Vagina (tissue), 2 donors: ENCODE results near the gene DEUP1. TPM values are rescaled to one million over a fixed set of nuclear protein-coding genes. Genes with fewer than 3 reads are reported as not detected.
"Not testable (repeated sequence)": the region's sequence is repeated elsewhere in the genome, so short reads cannot be mapped to it uniquely, and the experiment has no call there.

Source experiments
- DNase-seq, 2 donors: peaks; one replicate each; pipeline ENCODE4 v3.0.0-alpha.2; 2017; ENCODE audit errors: extremely low spot score in 2 of 2
- H3K27ac ChIP-seq: fragments of 200-600 bp; sonication (generic); one replicate; pipeline ENCODE4 v1.5.1; 2019
- H3K27me3 ChIP-seq: fragments of 200-600 bp; sonication (generic); one replicate; pipeline ENCODE4 v1.5.1; 2019
- H3K36me3 ChIP-seq, 2 donors: fragments of 200-600 bp; sonication (generic); one replicate each; pipeline ENCODE4 v1.5.1; 2017 to 2019
- H3K4me1 ChIP-seq: fragments of 200-600 bp; sonication (generic); one replicate; pipeline ENCODE4 v1.5.1; 2019
- H3K4me3 ChIP-seq, 2 donors: fragments of 200-600 bp; sonication (generic); 1 replicate in 1 of 2; 2 replicates in 1 of 2; pipeline ENCODE4 v1.5.1; 2016 to 2019
- H3K9me3 ChIP-seq: fragments of 200-600 bp; sonication (generic); one replicate; pipeline ENCODE4 v1.5.1; 2019
- POLR2A ChIP-seq, 2 donors: fragments of 450-650 bp; IDR thresholded peaks; one replicate each; pipeline ENCODE4 v1.6.1; 2017; ENCODE audit warnings: antibody characterized with exemption in 2 of 2, mild to moderate bottlenecking in 2 of 2, moderate library complexity in 2 of 2
- POLR2AphosphoS5 ChIP-seq, 2 donors: sonication (generic); formaldehyde crosslinking; IDR thresholded peaks; one replicate each; pipeline ENCODE4 v1.9.0; 2017; ENCODE audit warnings: antibody characterized with exemption in 2 of 2, mild to moderate bottlenecking in 2 of 2, low read depth in 1 of 2; ENCODE audit not compliant: insufficient read depth in 1 of 2
- intact Hi-C: fragments of 100-400 bp; cut with DNase I; formaldehyde crosslinking; loops from one replicate; pipeline ENCODE4 v1.15.1; 2023
- total RNA-seq: library from RNA; depleted of rRNA; stranded (reverse); fragments of >200 nt; gene quantifications from one replicate; pipeline ENCODE4 v1.2.3, GENCODE V29; 2016
- TF ChIP-seq, protein P1 (sequence below), 3 experiments: fragments of 450-650 bp in 2 of 3; fragments of 200-600 bp in 1 of 3; sonication (generic) in 1 of 3; IDR thresholded peaks; one replicate each; pipeline ENCODE4 v1.5.1; 2017 to 2019; ENCODE audit warnings: antibody characterized with exemption in 3 of 3, mild to moderate bottlenecking in 2 of 3, moderate library complexity in 2 of 3

Gene DEUP1
- total RNA-seq, 1 donor from 2014 or later, result not detected

DNA sequence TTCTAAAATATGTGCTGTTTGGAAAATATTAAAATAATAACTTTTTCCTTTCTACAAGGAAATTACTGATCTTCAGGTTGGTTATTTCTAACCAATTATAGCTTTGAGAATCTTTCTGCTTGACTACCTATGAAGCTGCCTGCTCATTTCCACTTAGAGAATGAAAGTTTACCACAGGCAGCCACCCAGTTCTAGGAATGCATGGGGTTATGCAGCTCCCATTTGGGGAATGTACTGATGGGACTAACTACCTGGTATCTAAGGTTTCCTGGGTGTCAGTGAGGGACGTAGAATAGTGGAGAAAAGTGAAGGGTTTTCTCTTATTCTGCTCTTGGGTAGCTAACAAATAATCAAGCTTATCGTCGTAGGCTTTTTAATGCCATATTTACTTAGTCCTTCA is 73.4 kb downstream of the DEUP1 start:
- H3K4me1 ChIP-seq, result no peaks in the 10 kb centered on the region
- DNase-seq, result no peak
- intact Hi-C loops, result no loop called here
- TF ChIP-seq, protein P1, sequence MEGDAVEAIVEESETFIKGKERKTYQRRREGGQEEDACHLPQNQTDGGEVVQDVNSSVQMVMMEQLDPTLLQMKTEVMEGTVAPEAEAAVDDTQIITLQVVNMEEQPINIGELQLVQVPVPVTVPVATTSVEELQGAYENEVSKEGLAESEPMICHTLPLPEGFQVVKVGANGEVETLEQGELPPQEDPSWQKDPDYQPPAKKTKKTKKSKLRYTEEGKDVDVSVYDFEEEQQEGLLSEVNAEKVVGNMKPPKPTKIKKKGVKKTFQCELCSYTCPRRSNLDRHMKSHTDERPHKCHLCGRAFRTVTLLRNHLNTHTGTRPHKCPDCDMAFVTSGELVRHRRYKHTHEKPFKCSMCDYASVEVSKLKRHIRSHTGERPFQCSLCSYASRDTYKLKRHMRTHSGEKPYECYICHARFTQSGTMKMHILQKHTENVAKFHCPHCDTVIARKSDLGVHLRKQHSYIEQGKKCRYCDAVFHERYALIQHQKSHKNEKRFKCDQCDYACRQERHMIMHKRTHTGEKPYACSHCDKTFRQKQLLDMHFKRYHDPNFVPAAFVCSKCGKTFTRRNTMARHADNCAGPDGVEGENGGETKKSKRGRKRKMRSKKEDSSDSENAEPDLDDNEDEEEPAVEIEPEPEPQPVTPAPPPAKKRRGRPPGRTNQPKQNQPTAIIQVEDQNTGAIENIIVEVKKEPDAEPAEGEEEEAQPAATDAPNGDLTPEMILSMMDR (IDR thresholded peaks at IDR 0.05), result no peak
- no peak for TF ChIP-seq POLR2A (IDR thresholded peaks at IDR 0.05)
- TF ChIP-seq POLR2AphosphoS5 (IDR thresholded peaks at IDR 0.05; ENCODE audit: insufficient read depth in 1 of 2, low read depth in 1 of 2), result no peak
- no peak overlapping the region for H3K27ac ChIP-seq
- H3K36me3 ChIP-seq, result no peaks in the 10 kb centered on the region
- H3K9me3 ChIP-seq, result no peaks in the 10 kb centered on the region
- no peak overlapping the region for H3K4me3 ChIP-seq
- no peaks in the 10 kb centered on the region for H3K27me3 ChIP-seq

DNA sequence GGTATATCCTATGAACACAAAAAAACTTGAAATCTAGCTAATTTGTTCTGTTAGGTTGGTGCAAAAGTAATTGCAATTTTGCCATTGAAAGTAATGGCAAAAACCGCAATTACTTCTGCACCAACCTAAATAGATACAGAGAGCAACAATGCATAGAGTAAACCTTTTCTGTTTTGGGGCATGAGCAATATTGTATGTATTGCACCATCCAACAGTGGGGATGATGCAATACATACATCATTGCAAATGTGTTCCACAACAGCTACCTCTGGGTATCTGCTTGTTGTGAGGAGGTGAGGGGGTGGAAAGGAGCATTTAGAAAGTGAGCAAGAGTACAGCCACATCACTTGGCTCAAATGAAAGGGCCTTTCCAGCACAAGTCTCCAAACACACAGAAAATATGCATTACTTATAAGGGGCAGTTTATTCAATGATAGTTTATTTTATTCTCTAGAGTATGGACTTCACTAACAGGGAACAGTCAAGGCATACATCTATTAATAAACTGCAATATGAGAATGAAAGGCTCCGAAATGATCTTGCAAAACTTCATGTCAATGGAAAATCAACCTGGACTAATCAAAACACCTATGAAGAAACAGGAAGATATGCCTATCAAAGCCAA is 77.3 kb downstream of the DEUP1 start:
- TF ChIP-seq POLR2AphosphoS5 (IDR thresholded peaks at IDR 0.05; ENCODE audit: insufficient read depth in 1 of 2, low read depth in 1 of 2) (no peak), POLR2A (IDR thresholded peaks at IDR 0.05) (no peak)
- TF ChIP-seq, protein P1 (IDR thresholded peaks at IDR 0.05), result no peak
- intact Hi-C loops, result no loop called here
- no peaks in the 10 kb centered on the region for H3K27me3 ChIP-seq
- no peaks in the 10 kb centered on the region for H3K4me1 ChIP-seq
- DNase-seq, result no peak
- H3K4me3 ChIP-seq, result no peak overlapping the region
- no peaks in the 10 kb centered on the region for H3K9me3 ChIP-seq
- no peak overlapping the region for H3K27ac ChIP-seq
- H3K36me3 ChIP-seq, result no peaks in the 10 kb centered on the region

DNA sequence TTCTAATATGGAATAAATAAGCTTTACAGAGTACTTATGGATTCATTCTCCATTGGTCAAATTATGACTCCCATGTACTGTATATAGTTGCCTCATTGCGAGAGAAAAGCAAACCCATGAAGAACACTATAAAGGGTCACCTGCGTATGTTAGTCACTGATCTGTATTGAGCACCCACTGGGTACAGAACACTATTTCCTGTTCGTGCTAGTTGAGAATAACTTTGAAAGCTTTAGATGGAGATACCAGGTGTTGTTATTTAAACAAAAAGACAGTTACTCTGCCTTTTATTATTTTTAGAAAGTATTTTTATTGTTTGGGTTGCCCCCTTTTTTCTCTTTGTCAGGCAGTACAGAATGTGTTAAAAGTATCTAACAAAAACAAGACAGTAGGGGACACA is 79.9 kb downstream of the DEUP1 start:
- Histone ChIP-seq H3K4me3 (no peak overlapping the region), H3K4me1 (no peaks in the 10 kb centered on the region), H3K27ac (no peak overlapping the region), H3K27me3 (no peaks in the 10 kb centered on the region), H3K36me3 (no peaks in the 10 kb centered on the region), H3K9me3 (no peaks in the 10 kb centered on the region)
- DNase-seq, result no peak
- TF ChIP-seq POLR2A (IDR thresholded peaks at IDR 0.05), result no peak
- intact Hi-C loops, result no loop called here

GRCh38 chr11:93411705-93412104 is 81.2 kb downstream of the DEUP1 start:
- H3K27me3 ChIP-seq, result no peaks in the 10 kb centered on the region
- intact Hi-C loops, result no loop called here
- no peak for DNase-seq
- H3K4me3 ChIP-seq, result no peak overlapping the region
- H3K9me3 ChIP-seq, result no peaks in the 10 kb centered on the region
- no peak overlapping the region for H3K27ac ChIP-seq
- TF ChIP-seq POLR2AphosphoS5 (IDR thresholded peaks at IDR 0.05; ENCODE audit: insufficient read depth in 1 of 2, low read depth in 1 of 2) (no peak), POLR2A (IDR thresholded peaks at IDR 0.05) (no peak)
- TF ChIP-seq, protein P1 (IDR thresholded peaks at IDR 0.05), result no peak
- H3K4me1 ChIP-seq, result no peaks in the 10 kb centered on the region
- H3K36me3 ChIP-seq, result no peaks in the 10 kb centered on the region

GRCh38 chr11:93432247-93432646 is 101.7 kb downstream of the DEUP1 start:
- Histone ChIP-seq H3K27ac (no peak overlapping the region), H3K4me3 (no peak overlapping the region), H3K9me3 (no peaks in the 10 kb centered on the region), H3K4me1 (no peaks in the 10 kb centered on the region), H3K36me3 (no peaks in the 10 kb centered on the region), H3K27me3 (no peaks in the 10 kb centered on the region)
- no peak for DNase-seq
- no peak for TF ChIP-seq POLR2A (IDR thresholded peaks at IDR 0.05)
- TF ChIP-seq, protein P1 (IDR thresholded peaks at IDR 0.05), result no peak
- TF ChIP-seq POLR2AphosphoS5 (IDR thresholded peaks at IDR 0.05; ENCODE audit: insufficient read depth in 1 of 2, low read depth in 1 of 2), result no peak
- intact Hi-C loops, result no loop called here

DNA sequence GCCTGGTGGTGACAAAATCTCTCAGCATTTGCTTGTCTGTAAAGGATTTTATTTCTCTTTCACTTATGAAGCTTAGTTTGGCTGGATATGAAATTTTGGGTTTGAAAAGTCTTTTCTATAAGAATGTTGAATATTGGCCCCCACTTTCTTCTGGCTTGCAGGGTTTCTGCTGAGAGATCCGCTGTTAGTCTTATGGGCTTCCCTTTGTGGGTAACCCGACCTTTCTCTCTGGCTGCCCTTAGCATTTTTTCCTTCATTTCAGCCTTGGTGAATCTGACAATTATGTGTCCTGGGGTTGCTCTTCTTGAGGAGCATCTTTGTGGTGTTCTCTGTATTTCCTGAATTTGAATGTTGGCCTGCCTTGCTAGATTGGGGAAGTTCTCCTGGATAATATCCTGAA is 112.7 kb downstream of the DEUP1 start:
- intact Hi-C loops, DNase-seq: not testable (repeated sequence)

More for the DNA sequence above, 112.7 kb downstream of the DEUP1 start:
- not testable (repeated sequence) for H3K9me3 ChIP-seq, H3K27ac ChIP-seq, H3K36me3 ChIP-seq, H3K27me3 ChIP-seq, H3K4me3 ChIP-seq, H3K4me1 ChIP-seq
